Mammary epithelial cell (primary cell): ENCODE measurements around the gene FUT7.
A peak's percentile ranks its signal among the peaks of the same experiment; 100 is the strongest.

Source experiments
- EZH2 ChIP-seq: IDR thresholded peaks from 2 replicates; pipeline ENCODE4 v1.6.1; 2012; ENCODE audit warnings: low read length, inconsistent platforms, borderline replicate concordance
- TF ChIP-seq, protein P1 (sequence below), 2 donors: IDR thresholded peaks in 1 of 2; conservative IDR thresholded peaks in 1 of 2; 2 replicates each; pipeline ENCODE4 v1.5.1; 2011 to 2012; ENCODE audit warnings: inconsistent platforms in 2 of 2, low read length in 2 of 2, mild to moderate bottlenecking in 2 of 2, control low read depth in 1 of 2, low read depth in 1 of 2; ENCODE audit not compliant: insufficient read depth in 1 of 2; ENCODE audit errors: extremely low read depth in 1 of 2

DNA sequence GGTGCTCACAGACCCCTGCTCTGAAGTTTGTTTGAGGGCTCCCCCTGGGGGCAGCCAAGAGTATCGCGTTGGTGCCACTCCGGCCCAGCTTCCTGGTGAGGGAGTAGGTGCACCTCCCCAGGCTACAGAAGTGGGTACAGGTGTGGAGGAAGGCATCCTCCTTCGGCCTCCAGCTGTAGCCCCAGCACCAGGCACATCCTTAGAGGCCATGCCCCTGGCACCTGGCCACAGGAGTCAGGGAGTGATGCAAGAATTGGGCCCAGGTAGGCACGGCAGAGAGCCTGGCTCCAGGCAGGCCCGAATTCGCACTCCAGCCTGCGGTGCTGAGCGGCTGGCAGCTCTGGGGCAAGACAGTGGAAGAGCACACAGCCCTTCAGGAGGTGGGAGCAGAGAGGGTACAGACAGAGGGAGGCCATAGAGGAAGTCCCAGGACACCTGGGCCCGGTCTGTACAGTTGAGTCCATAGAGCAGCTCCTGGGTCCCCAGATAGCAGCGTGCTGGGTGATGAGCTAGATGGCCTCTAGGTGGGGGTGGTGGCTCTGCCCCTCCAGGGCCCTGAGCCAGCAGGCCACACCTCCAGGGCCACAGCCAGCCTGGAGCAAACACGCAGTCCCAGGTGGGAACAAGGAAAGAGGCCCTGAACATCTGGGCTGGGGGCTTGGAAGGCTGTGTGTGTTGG, 36.1 kb upstream of the FUT7 start:
- TF ChIP-seq, protein P1, sequence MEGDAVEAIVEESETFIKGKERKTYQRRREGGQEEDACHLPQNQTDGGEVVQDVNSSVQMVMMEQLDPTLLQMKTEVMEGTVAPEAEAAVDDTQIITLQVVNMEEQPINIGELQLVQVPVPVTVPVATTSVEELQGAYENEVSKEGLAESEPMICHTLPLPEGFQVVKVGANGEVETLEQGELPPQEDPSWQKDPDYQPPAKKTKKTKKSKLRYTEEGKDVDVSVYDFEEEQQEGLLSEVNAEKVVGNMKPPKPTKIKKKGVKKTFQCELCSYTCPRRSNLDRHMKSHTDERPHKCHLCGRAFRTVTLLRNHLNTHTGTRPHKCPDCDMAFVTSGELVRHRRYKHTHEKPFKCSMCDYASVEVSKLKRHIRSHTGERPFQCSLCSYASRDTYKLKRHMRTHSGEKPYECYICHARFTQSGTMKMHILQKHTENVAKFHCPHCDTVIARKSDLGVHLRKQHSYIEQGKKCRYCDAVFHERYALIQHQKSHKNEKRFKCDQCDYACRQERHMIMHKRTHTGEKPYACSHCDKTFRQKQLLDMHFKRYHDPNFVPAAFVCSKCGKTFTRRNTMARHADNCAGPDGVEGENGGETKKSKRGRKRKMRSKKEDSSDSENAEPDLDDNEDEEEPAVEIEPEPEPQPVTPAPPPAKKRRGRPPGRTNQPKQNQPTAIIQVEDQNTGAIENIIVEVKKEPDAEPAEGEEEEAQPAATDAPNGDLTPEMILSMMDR (conservative IDR thresholded peaks at IDR 0.05 in 1 of 2, IDR thresholded peaks at IDR 0.05 in 1 of 2; ENCODE audit: extremely low read depth in 1 of 2, insufficient read depth in 1 of 2, low read depth in 1 of 2, low read length in 2 of 2), result peak; percentile 78 to 86
- TF ChIP-seq EZH2, result no peak
